Hepatocyte (in vitro differentiated cells): ENCODE data around the gene PPP4R1.

Experiments used
- CTCF ChIP-seq: fragments of 200-600 bp; sonication (generic); IDR thresholded peaks from 2 replicates; pipeline ENCODE4 v1.5.1; 2016; ENCODE audit warnings: antibody characterized with exemption, mild to moderate bottlenecking; ENCODE audit not compliant: poor library complexity
- EZH2 ChIP-seq: fragments of 200-600 bp; sonication (generic); IDR thresholded peaks from 2 replicates; pipeline ENCODE4 v1.6.1; 2016; ENCODE audit warnings: antibody characterized with exemption, mild to moderate bottlenecking, borderline replicate concordance

DNA sequence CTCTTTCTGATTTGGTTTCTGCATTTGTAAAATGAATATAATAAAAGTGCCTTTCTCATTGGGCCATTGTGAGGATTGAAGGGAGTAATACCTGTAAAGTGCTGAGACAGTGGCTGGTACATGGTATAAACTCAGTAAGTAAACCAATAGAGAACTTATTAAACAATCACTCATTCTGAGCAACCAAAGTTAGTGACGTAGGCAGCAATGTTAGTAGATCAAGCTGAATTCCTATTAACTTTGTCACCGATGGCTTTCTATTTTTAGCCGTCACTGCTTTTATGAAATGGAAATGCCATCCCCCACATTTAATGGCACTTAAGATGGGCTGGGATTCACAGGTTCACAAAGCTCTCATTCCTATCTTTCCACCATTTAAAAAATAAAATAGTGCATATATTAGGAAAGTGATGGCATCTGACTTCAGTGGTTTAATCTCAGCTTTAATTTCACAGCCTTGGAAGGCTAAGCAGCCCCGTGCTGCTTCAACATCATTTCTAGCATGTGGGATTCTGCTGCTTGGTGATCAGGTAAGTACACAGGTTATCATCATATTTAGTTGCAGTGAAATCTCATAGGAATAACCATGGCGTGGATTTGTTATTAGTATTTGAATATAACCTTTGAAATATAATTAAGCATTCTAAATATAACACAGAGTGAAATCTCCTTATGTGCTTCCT, 17.6 kb upstream of the PPP4R1 start:
- TF ChIP-seq CTCF: no peak
- TF ChIP-seq EZH2: no peak
